ENCODE measurements around the gene NGEF. TPM values are rescaled to one million over a fixed set of nuclear protein-coding genes. Genes with fewer than 3 reads are reported as not detected.

The NGEF gene
- total and polyA plus RNA-seq, 10 of the 15 experiments (the other 5 are each of a cell fraction or from before 2014, with no cell fraction given), result 0.12 TPM; not detected in 9

DNA sequence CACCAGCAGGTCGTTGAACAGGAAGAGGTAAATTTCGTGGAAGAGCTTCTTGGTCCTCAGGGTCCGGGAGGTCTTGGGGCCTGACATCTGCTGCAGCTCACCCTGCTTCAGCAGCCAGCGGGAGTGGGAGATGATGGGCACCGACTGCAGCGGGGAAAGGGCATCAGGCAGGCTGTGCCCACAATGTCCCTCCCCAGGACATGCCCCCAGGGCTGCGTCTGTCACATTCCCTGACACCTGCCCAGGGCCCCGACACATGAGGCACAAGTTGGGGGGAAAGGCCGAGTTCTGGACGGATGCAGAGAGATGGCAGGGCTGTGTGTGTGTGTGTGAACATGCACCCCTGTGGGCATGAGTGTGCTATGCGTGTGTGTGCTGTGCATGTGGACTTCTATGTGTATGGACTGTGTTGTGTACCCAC, 129.0 kb downstream of the NGEF start (continued):
- TF ChIP-seq ELK1 (IDR thresholded peaks at IDR 0.05; ENCODE audit: low read depth, low read length), result no peak
- no peak for TF ChIP-seq MTA2 (IDR thresholded peaks at IDR 0.05; ENCODE audit: low read depth)
- TF ChIP-seq, protein P1, sequence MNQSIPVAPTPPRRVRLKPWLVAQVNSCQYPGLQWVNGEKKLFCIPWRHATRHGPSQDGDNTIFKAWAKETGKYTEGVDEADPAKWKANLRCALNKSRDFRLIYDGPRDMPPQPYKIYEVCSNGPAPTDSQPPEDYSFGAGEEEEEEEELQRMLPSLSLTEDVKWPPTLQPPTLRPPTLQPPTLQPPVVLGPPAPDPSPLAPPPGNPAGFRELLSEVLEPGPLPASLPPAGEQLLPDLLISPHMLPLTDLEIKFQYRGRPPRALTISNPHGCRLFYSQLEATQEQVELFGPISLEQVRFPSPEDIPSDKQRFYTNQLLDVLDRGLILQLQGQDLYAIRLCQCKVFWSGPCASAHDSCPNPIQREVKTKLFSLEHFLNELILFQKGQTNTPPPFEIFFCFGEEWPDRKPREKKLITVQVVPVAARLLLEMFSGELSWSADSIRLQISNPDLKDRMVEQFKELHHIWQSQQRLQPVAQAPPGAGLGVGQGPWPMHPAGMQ (IDR thresholded peaks at IDR 0.05; ENCODE audit: borderline replicate concordance), result no peak
- TF ChIP-seq GATAD2B (conservative IDR thresholded peaks at IDR 0.05; ENCODE audit: low read depth), result no peak
- no peak for TF ChIP-seq RUNX3 (IDR thresholded peaks at IDR 0.05; ENCODE audit: low read length)

- Histone ChIP-seq H3K36me3 (ENCODE audit: control insufficient read depth in 2 of 2, insufficient read depth in 2 of 2, low read length in 1 of 2) (no peaks in the 10 kb centered on the region), H3K27me3 (replicated peaks in 1 of 2; ENCODE audit: control insufficient read depth in 2 of 2, insufficient read depth in 2 of 2, low read length in 1 of 2) (no peaks in the 10 kb centered on the region; a peak in 1 of 4 replicates), H3K9me3 (replicated peaks; ENCODE audit: control insufficient read depth, insufficient read depth, low read length) (no peaks in the 10 kb centered on the region), H2AFZ (ENCODE audit: control insufficient read depth, low read depth, low read length) (no peak overlapping the region), H3K79me2 (ENCODE audit: control insufficient read depth, insufficient read depth, low read length) (no peaks in the 10 kb centered on the region), H3K27ac (ENCODE audit: control insufficient read depth, insufficient read depth) (no peak overlapping the region), H4K20me1 (ENCODE audit: control insufficient read depth, insufficient read depth) (no peaks in the 10 kb centered on the region), H3K9ac (ENCODE audit: control insufficient read depth, insufficient read depth, low read length) (no peak overlapping the region), H3K4me2 (ENCODE audit: control insufficient read depth, insufficient read depth) (no peak overlapping the region), H3K4me1 (ENCODE audit: control insufficient read depth, insufficient read depth, low read length) (no peaks in the 10 kb centered on the region), H3K4me3 (no peak overlapping the region)
- TF ChIP-seq KLF5 (IDR thresholded peaks at IDR 0.05; ENCODE audit: partially characterized antibody), result no peak
- no peak for TF ChIP-seq STAT3 (IDR thresholded peaks at IDR 0.05; ENCODE audit: low read depth, low read length)
- no peak for TF ChIP-seq TBL1XR1 (IDR thresholded peaks at IDR 0.05; ENCODE audit: low read depth, low read length)
- no peak for TF ChIP-seq SMC3 (IDR thresholded peaks at IDR 0.05; ENCODE audit: borderline replicate concordance, low read length)
- no peak for TF ChIP-seq NFYA (IDR thresholded peaks at IDR 0.05; ENCODE audit: borderline replicate concordance, low read depth, low read length)
- TF ChIP-seq GATAD2B (conservative IDR thresholded peaks at IDR 0.05; ENCODE audit: low read depth), result no peak
- TF ChIP-seq RAD21 (IDR thresholded peaks at IDR 0.05; ENCODE audit: insufficient read depth, low read depth, low read length), result no peak
- TF ChIP-seq TCF7 (IDR thresholded peaks at IDR 0.05; ENCODE audit: borderline replicate concordance), result no peak
- TF ChIP-seq RELA (IDR thresholded peaks at IDR 0.05; ENCODE audit: borderline replicate concordance, partially characterized antibody), result no peak
- TF ChIP-seq BCL11A (IDR thresholded peaks at IDR 0.05; ENCODE audit: low read depth, low read length), result no peak
- no peak for FAIRE-seq
- in situ Hi-C loops (cut with MboI), result no loop called here
- ChIA-PET RAD21 (ENCODE audit: unreplicated experiment) (no interaction called here), CTCF (no interaction called here), SMC1A (ENCODE audit: uncharacterized antibody, unreplicated experiment) (no interaction called here), POLR2A (no interaction called here)
- BruUV-seq (replicated peaks), result no TSS peak
- intact Hi-C loops (cut with micrococcal nuclease; ENCODE audit: unreplicated experiment), result no loop called here
- WGBS (ENCODE audit: insufficient coverage, insufficient replicate concordance, low lambda C conversion rate, missing lambda C conversion rate), result 66% methylated on average over 29 of the region's 29 CpGs
- no peak for DNase-seq (ENCODE audit: low read depth, low spot score)
- ATAC-seq, result no peak; the same call in 2 of the 3 replicates
Observed at GRCh38 chr2:232883116-232883721, 129.8 kb downstream of the NGEF start.
